Measurements from ENCODE around the gene S100A6.

Gene S100A6

DNA sequence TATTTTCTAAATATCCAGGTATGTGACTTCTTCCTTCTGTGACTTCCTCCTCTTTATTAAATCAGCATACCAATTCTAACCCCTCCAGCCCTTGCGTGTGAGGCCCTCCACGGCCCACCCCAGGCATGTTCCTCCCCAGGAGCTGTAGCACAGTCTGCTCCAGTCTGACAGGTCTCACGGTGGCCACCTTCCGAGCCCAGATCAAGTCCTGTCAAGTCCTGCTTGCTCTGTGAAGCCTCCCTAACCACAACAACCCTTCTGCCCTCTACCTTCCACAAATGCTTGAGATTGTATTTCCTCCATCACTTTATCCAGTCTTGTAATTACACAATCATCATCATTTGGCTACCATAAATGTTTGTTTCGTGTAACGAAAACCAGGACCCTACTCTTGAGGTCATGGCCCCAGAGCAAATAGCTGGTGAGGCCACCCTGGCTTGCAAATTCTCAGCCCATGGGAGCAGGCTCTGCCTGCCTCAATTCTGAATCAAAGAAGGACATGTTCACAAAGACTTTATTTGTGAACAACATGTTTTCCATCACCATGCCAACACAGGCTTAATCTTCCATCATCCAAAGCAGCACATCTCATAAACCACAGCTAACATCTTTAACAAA lies 42.3 kb downstream of the S100A6 start:
- DNase-seq: no peak

GRCh38 chr1:153490272-153491051 lies 45.3 kb downstream of the S100A6 start:
- peak; percentile 8 for DNase-seq

GRCh38 chr1:153488731-153489130 lies 47.1 kb downstream of the S100A6 start:
- no peak for DNase-seq

DNA sequence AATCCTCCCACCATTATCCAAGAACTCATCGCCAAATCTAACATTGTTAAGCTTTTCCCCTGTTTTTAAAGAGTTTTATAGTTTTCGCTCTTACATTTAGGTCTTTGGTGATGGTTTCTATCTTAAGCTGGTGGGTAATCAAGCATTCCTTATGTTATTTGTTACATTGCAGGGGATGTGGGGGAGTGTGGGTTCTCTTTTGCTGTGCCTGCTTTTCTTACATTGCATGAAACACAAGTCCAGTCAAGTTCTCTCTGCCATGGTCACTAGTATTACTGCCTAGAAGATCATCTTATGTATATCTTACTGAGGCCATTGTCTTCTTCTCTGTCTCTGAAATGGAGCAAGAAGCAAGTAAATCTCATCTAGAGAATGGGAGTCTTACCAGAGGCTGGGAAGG lies 48.1 kb downstream of the S100A6 start:
- no peak for DNase-seq

- no peak for DNase-seq
Observed at GRCh38 chr1:153485863-153486262, 49.9 kb downstream of the S100A6 start.
